Measurements from ENCODE around the gene KCNT1. TPM values are rescaled to one million over a fixed set of nuclear protein-coding genes. Genes with fewer than 3 reads are reported as not detected.
A peak's percentile ranks its signal among the peaks of the same experiment; 100 is the strongest.

The KCNT1 gene
- total and polyA plus RNA-seq, 11 donors = 0.21 to 7.4 (median 1.9) TPM

DNA sequence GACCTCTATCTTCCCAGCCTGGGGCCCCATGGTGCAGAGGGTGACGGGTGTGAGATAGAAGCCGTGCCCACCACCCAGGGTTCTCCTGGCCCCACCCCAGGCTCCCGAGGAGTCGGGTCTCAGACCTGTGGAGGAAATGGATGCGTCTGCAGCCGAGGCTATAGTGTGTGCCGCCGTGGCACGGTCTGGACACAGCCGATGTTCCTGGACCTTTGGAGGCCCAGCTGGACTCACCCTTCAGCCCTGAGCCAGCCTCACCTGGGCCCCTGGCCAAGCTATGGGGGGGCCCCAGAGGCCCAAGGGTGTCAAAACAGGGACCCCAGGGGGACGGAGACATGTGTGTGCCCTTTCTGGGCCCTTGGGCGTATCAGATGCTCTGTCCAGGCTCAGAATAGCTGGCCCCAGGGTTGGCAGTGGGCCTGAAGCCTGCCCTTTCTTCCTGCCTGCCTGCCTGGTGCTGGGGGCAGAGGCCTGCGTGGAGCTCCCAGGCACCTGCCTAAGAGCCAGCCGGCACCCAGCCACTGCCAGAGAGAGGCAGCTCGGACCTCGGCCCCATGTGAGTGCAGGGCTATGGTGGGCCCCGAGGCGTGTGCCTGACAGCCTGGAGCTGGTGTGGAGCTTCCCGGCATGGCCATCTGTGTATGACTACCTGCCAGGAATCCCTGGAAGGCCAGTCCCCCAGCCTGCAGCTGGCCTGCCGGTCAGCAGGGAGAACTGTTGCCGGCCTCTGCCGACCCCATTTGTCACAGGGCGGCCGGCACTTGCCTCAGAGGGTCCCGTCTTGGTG, 41.8 kb downstream of the KCNT1 start:
- Histone ChIP-seq H3K27ac (peak overlapping the region in 7 of 12 donors; percentile 1 to 74 (median 57)), H3K9me3 (no peaks in the 10 kb centered on the region), H3K4me3 (no peak overlapping the region), H3K4me1 (peaks cover 0 to 16% (median 4%) of the 10 kb centered on the region in 12 donors), H3K27me3 (peaks cover 0 to 5% (median 3%) of the 10 kb centered on the region in 9 donors), H3K36me3 (no peaks in the 10 kb centered on the region)
- ATAC-seq = peak; percentile 84 to 93 (median 88)
- peak in 4 of 5 donors; percentile 46 to 85 (median 70) for DNase-seq
- intact Hi-C loops (cut with DNase I) = no loop called here
- no peak for TF ChIP-seq CTCF (IDR thresholded peaks at IDR 0.05)
- no peak for TF ChIP-seq POLR2A (IDR thresholded peaks at IDR 0.05)
- WGBS, 4 donors = 59 to 70% (median 65%) methylated on average over 9 to 25 of the region's 25 CpGs

GRCh38 chr9:135744333-135745070, 42.5 kb downstream of the KCNT1 start:
- ATAC-seq (peak in 3 of 4 donors; percentile 3 to 38 (median 10)), DNase-seq (no peak)
- intact Hi-C loops (cut with DNase I) = no loop called here
- Histone ChIP-seq H3K36me3 (no peaks in the 10 kb centered on the region), H3K4me1 (peaks cover 0 to 16% (median 4%) of the 10 kb centered on the region in 12 donors), H3K27me3 (peaks cover 0 to 5% (median 0%) of the 10 kb centered on the region in 9 donors), H3K27ac (peak overlapping the region in 6 of 12 donors; percentile 12 to 74 (median 59)), H3K9me3 (no peaks in the 10 kb centered on the region), H3K4me3 (no peak overlapping the region)
- TF ChIP-seq POLR2A (IDR thresholded peaks at IDR 0.05) (no peak), CTCF (IDR thresholded peaks at IDR 0.05) (no peak)
- 80 to 90% (median 83%) methylated on average over 22 to 33 of the region's 33 CpGs for WGBS, 4 donors

- Histone ChIP-seq H3K9me3 (no peaks in the 10 kb centered on the region), H3K36me3 (no peaks in the 10 kb centered on the region), H3K27ac (no peak overlapping the region), H3K4me1 (peaks cover 0 to 16% (median 4%) of the 10 kb centered on the region in 12 donors), H3K27me3 (peaks cover 0 to 7% (median 0%) of the 10 kb centered on the region in 9 donors), H3K4me3 (no peak overlapping the region)
- intact Hi-C loops (cut with DNase I) = no loop called here
- no peak for ATAC-seq
- WGBS, 4 donors = 78 to 87% (median 84%) methylated on average over 11 to 21 of the region's 21 CpGs
- TF ChIP-seq POLR2A (IDR thresholded peaks at IDR 0.05) = no peak
- no peak for TF ChIP-seq CTCF (IDR thresholded peaks at IDR 0.05)
- DNase-seq = no peak
Observed at GRCh38 chr9:135745189-135745588, 43.2 kb downstream of the KCNT1 start.
